Measurements from ENCODE around the gene ARHGEF16.

- TF ChIP-seq POLR2A (IDR thresholded peaks at IDR 0.05) (no peak), CTCF (IDR thresholded peaks at IDR 0.05) (no peak)
Observed at GRCh38 chr1:3492545-3493246, 38.2 kb downstream of the ARHGEF16 start.

Data from heart left ventricle (tissue), 13 donors.